Central memory CD8-positive, alpha-beta T cell (primary cell): ENCODE results near the gene USHBP1.

Experiments used
- ATAC-seq: fragments of 150-1000 bp; cut with Tn5 transposase; replicated peaks from 2 replicates; pipeline ENCODE4 v1.10.0; 2022; ENCODE audit warnings: mild to moderate bottlenecking, moderate FRiP score, moderate number of reproducible peaks; ENCODE audit not compliant: poor library complexity, severe bottlenecking; ENCODE audit errors: extremely low read depth
- DNase-seq, 2 donors: peaks; one replicate each; pipeline ENCODE4 v3.0.0; 2021; ENCODE audit warnings: low spot score in 2 of 2
- H3K27ac Mint-ChIP-seq: one replicate; pipeline ENCODE4 v1.8.0; 2022; ENCODE audit warnings: low read depth, mild to moderate bottlenecking, moderate library complexity, mixed read lengths
- H3K27me3 Mint-ChIP-seq: one replicate; pipeline ENCODE4 v1.8.0; 2022; ENCODE audit warnings: mixed read lengths
- H3K36me3 Mint-ChIP-seq: one replicate; pipeline ENCODE4 v1.8.0; 2022; ENCODE audit warnings: mild to moderate bottlenecking, moderate library complexity, mixed read lengths; ENCODE audit not compliant: insufficient read depth
- H3K4me1 Mint-ChIP-seq: one replicate; pipeline ENCODE4 v1.8.0; 2022; ENCODE audit warnings: mixed read lengths
- H3K4me3 Mint-ChIP-seq: one replicate; pipeline ENCODE4 v1.8.0; 2022; ENCODE audit warnings: mild to moderate bottlenecking, moderate library complexity, mixed read lengths
- H3K9me3 Mint-ChIP-seq: one replicate; pipeline ENCODE4 v1.8.0; 2022; ENCODE audit warnings: mixed read lengths

The USHBP1 gene

DNA sequence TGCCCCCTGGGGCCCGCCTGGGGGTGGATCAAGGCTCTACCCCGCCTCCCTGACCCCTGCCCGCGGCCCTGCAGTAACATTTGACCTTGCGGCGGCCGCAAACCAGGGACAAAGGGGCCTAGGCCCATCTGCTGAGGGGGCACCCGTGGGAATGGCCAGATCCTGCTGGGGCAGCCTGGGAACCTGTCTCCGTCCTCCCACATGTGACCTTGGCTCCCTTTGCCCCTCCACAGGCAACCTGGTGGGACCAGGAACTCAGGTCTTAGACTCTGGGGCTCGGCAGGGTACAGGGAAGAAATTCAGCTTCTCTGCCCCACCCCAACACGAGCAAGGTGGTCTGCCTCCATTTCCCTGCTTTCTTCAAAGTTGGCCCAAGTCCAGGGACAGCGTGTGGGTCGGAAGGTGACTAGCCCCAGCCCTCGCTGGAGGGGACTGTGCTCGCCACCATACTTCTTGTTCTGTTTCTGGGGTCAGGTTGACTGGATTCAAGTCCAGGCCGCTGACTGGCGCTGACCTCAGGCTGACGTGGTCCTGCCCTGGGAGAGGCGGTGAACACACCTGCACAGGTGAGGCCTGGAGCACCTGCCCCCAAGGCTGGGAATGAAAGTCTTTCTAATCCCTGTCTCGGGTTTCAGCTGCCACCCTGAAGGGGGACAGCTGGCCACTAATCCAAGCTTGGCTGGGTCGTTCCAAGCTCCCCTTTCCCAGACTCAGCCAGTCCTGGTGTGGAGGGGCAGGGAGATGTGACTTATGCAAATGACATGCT is 16.4 kb downstream of the USHBP1 start:
- peaks cover 3% of the 10 kb centered on the region for H3K36me3 Mint-ChIP-seq
- ATAC-seq: no peak
- H3K27ac Mint-ChIP-seq: no peak overlapping the region
- no peak overlapping the region for H3K4me3 Mint-ChIP-seq
- H3K4me1 Mint-ChIP-seq: peaks cover 13% of the 10 kb centered on the region
- H3K9me3 Mint-ChIP-seq: no peaks in the 10 kb centered on the region
- no peaks in the 10 kb centered on the region for H3K27me3 Mint-ChIP-seq
- DNase-seq: no peak

DNA sequence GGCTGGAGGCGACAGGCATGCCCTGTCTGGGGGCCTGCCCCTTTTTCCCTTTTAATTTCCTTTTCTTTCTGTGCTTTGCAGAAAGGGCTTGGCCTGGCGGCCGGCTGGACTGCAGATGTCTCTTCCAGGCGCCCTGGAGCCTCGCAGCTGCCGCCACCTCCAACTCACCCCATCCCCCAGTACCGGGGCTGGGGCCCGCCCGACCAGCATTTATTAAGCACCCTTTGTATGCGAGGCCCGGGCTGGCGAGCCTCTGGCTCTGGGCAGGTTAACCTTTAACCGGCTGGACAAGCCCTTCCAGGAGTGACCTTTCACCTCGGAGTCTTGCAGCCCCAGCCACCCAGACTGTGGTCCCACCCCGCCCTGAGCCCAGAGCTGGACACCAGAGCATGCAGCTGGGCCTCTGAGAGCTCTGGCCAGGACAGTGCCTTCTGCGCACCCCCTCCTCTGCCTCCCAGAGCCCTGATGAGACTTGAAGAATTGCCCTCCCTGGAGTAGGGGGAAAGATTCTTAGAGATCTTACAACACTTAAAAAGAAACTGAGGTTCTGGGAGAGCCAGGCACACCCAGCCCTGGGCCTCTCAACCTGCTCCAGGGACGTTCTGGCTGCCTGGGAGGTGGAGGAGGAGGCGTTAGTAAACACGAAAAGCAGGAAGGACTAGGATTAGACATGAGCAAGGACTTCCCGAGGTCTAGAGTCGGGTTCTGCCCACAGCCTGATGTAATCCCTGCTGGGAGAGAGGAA is 17.7 kb downstream of the USHBP1 start:
- DNase-seq (no peak), ATAC-seq (no peak)
- peaks cover 13% of the 10 kb centered on the region for H3K4me1 Mint-ChIP-seq
- no peaks in the 10 kb centered on the region for H3K27me3 Mint-ChIP-seq
- peak overlapping the region; percentile 74 for H3K27ac Mint-ChIP-seq
- no peaks in the 10 kb centered on the region for H3K9me3 Mint-ChIP-seq
- peaks cover 3% of the 10 kb centered on the region for H3K36me3 Mint-ChIP-seq
- peak overlapping the region; percentile 86 for H3K4me3 Mint-ChIP-seq

DNA sequence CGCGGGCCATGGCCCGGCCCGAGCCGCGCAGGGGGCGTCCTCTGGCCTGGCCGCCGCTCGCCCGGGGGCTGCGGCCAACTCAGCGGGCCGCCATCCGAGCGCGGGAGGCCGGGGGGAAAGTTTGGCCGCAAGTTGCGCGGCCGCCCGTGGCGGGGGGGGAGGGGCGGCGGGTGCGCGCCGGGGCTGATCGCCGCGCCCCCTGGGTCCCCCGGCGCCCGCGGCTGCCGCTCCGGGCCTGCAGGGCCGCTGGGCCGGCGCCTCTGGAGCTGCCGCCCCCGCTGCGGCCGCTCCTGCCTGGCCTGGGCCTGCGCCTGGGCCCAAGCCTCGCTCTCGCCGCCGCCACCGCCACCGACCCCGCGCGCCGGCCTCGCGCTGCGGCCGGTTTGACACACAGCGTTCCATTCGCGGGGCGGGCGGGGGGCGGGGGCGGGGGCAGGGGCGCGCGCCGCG is 19.0 kb downstream of the USHBP1 start, which contains the start of gene NR2F6:
Gene NR2F6, minus strand, starts transcription at position 385 of the 450 bp plus-strand sequence. CDS start 699 bp downstream, outside the sequence.
- peaks cover 3% of the 10 kb centered on the region for H3K36me3 Mint-ChIP-seq
- DNase-seq: no peak
- peak within 1 kb of the TSS; percentile 86 for H3K4me3 Mint-ChIP-seq

DNA sequence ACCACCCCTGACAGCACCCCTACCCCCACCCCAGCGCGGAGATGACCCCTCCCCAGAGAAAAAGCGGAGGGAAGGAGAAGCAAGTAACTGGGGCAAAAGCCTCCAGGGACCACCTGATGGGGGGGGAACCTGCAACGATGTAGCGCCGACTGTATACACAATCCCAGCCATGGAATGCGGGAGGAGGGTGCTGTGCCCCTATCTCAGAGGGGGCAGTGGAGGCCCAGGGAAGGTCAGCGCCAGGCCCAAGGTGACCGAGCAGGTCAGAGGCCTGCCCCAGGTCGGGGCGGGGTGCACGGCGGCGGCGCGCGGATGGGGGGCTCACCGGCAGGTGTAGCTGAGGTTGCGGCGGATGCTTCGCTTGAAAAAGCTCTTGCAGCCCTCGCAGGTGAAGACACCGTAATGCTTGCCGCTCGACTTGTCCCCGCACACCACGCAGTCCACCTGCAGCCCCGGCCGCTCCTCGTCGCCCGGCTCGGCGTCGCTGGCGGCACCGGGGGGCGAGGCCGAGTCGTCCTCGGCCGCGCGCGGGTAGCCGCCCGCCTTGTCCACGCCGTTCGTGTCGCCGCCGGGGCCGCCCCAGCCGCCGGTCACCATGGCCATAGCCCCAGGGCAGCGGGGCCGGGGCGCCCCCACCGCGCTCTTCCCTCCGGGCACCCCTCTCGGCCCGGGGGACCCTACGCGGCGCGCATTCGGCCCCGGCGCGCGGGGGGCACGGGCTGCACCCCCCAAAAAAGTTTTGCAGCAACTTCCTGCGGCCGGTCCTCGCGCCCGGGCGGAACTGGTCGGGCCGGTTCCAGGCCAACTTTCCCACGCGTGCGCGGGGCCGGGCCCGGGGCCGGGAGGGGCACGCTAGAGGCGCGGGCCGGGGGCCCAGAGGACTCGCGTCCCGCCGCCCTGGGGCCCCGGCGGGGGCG is 19.7 kb downstream of the USHBP1 start:
- Mint-ChIP-seq H3K9me3 (no peaks in the 10 kb centered on the region), H3K27me3 (no peaks in the 10 kb centered on the region), H3K4me1 (peaks cover 13% of the 10 kb centered on the region), H3K27ac (no peak overlapping the region), H3K36me3 (peaks cover 3% of the 10 kb centered on the region), H3K4me3 (peak overlapping the region; percentile 50)
- DNase-seq (no peak), ATAC-seq (no peak)

More for the DNA sequence above, 19.0 kb downstream of the USHBP1 start, which contains the start of gene NR2F6:
- Mint-ChIP-seq H3K27ac (peak within 1 kb of the TSS; percentile 74), H3K27me3 (no peaks in the 10 kb centered on the region), H3K9me3 (no peaks in the 10 kb centered on the region), H3K4me1 (peaks cover 13% of the 10 kb centered on the region)
- ATAC-seq: peak; percentile 27

DNA sequence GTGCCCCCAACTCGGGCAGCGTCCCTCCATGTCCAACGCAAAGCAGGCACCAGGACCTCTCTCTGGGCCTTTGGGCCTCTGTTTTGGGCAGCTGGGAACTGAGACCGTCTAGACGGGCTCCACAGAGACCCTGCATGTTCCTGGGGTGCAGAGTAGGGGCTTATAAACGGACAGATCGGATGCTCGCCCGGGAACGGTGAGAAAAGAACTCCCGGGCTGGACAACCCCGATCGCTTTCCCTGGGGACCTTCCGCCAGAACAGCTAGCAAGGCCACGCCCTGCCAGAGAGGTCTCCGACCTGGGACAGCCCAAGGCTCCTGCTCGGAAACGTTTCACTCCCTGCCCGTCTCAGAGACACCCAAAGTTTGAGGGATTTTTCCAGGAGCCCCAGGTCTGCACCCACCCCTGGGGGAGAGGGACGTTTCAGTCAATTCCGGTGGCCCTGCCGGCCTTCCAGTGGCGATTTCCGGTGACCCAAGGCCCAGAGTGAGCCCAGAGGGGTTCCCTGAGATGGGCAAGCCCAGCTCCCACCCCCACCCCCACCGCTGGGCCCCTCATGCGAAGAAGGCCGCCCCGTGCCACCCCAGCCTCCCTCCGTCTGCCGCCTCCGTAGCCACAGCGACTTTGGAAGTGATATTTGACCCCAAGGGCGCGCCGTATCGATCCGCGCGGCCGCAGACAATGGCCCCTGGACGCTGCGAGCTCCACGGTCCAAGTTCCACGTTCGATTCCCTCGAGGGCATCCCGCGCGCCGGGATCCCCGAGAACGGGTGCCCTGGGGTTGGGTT is 20.5 kb downstream of the USHBP1 start:
- DNase-seq: no peak
- peaks cover 13% of the 10 kb centered on the region for H3K4me1 Mint-ChIP-seq
- no peak overlapping the region for H3K27ac Mint-ChIP-seq
- no peaks in the 10 kb centered on the region for H3K27me3 Mint-ChIP-seq
- peak overlapping the region; percentile 50 for H3K4me3 Mint-ChIP-seq
- H3K36me3 Mint-ChIP-seq: peaks cover 3% of the 10 kb centered on the region
- no peaks in the 10 kb centered on the region for H3K9me3 Mint-ChIP-seq
- ATAC-seq: no peak

DNA sequence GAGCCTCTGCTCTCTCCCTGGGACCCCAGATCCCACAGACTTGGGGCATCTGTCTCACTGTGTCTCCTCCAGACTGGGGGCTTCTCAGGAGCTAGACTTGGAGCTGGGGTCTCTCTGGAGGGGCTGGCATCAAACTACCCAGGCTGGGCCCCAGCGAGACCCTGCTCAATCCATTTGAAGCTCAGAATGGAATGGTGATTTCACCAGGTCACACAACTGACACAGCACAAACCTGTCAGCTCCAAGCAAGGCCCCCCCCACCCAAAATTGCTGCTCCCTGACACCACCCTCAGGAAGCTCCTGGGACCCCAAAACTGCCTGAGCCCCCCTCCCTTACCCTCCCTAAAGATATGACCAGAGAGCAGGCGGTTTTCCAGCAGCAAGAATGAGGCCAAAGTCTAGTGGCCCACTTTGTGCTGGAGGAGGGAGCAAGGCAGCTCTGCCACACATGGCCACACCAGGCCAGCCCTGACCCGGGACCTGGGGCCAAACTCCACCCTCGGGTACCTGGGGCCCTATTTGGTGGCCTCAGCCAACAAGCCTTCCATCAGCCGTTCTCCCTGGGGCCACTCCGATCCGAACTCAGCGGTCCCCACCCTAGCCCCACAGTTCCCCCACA is 21.2 kb downstream of the USHBP1 start:
- peak overlapping the region; percentile 50 for H3K4me3 Mint-ChIP-seq
- no peak overlapping the region for H3K27ac Mint-ChIP-seq
- H3K4me1 Mint-ChIP-seq: peaks cover 13% of the 10 kb centered on the region
- no peaks in the 10 kb centered on the region for H3K9me3 Mint-ChIP-seq
- no peak for ATAC-seq
- DNase-seq: no peak
- H3K27me3 Mint-ChIP-seq: no peaks in the 10 kb centered on the region
- peaks cover 3% of the 10 kb centered on the region for H3K36me3 Mint-ChIP-seq

DNA sequence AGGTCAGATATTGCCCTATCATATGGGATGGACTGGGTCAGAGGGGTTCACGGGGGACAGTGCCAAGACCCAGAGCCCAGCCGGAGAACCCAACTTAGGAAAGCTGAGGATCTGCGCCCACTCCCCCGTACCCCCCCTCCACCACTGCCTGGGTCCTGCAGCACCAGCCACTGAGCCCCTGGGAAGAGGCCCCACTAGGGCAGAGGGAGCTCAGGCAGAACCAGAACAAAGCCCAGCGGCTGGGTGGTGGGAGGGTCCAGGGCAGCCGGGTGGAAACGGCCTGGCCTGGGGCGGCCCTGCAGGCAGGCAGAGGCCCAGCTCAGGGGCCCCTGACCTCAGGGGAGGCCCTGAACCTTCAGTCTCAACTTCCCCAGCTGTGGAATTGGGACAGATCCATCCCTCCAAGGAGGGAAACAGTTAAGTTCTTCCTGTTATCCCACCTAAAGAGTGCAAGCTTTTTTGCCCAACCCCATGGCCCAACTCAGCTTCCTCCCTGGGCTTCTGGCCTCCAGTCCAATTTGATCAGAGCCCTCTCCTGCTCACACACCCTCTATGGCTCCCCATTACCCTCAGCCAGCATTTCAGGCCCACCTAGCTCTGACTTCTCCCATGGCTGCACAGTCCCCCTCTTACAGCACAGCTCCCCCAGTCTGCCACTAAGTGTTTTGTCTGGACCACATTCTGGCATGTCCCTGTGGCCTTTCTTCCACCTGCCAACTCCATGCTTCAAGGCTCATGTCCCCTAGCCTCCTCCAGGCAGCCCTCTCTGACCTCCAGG is 21.9 kb downstream of the USHBP1 start:
- H3K4me3 Mint-ChIP-seq: no peak overlapping the region
- no peak for ATAC-seq
- H3K27ac Mint-ChIP-seq: no peak overlapping the region

DNA sequence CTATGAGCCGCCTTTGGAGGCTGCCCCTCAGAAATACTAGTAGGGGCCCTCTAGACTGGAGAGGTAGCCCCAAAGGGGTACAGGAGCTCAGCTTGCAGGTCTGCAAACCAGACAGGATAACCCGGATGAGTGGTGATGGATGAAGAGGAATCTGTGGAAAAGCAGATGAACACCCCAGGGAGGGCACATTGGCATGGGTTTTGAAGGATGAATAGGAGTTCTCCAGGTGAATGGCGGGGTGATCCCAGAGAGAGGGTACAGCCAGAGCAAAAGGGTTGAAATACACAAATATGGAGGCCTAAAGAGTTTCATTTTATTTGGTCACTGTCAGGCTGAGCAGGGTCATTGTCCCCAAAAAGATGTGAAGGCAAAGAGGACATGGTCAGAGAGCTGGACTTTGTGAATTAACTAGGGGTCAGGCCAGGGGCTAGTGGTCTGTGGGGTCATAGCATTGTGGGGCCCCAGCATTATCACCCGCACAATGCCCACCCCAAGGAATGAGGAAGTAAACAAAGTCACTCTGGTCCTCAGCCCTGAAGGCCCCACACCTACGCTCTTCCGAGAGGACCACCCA is 23.6 kb downstream of the USHBP1 start:
- ATAC-seq: no peak
- no peak overlapping the region for H3K4me3 Mint-ChIP-seq

More for the DNA sequence above, 21.9 kb downstream of the USHBP1 start:
- peaks cover 13% of the 10 kb centered on the region for H3K4me1 Mint-ChIP-seq
- DNase-seq: no peak
- no peaks in the 10 kb centered on the region for H3K27me3 Mint-ChIP-seq
- no peaks in the 10 kb centered on the region for H3K9me3 Mint-ChIP-seq
- H3K36me3 Mint-ChIP-seq: peaks cover 3% of the 10 kb centered on the region

DNA sequence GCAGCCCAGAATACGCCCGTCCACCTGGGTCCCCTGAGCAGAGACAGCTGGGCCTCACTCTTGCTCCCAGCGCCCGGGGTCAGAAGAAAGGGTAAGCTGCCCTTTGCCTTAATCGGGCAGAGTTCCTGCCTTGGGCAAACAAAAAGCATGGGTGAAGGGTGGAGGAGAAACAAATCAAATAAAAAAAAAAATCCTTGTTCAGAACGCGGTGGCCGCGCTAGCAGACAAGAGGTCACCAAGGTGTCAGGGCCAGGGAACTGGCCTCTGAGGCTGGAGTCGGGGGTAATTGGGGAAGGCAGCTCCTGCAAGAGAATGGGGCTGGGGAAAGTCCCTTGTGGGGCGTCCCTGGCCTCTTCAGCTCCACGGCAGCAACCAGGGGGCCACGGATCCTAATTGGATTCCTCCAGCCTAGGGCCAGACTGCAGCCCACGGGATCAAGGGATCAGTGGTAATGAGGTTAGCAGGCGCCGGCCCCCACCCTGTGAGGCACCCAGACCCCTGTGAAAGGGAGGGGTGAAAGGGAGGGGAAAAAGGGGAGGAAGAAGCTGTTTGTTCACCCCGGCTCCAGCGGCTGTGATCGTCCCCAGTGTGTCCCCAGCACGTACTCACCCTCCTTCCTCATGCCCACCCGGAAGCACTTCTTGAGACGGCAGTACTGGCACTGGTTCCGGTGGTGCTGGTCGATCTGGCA is 24.3 kb downstream of the USHBP1 start:
- H3K4me3 Mint-ChIP-seq: no peak overlapping the region
- no peaks in the 10 kb centered on the region for H3K9me3 Mint-ChIP-seq
- ATAC-seq (no peak), DNase-seq (no peak)
- H3K27me3 Mint-ChIP-seq: no peaks in the 10 kb centered on the region
- H3K36me3 Mint-ChIP-seq: no peaks in the 10 kb centered on the region
- no peak overlapping the region for H3K27ac Mint-ChIP-seq
- H3K4me1 Mint-ChIP-seq: no peaks in the 10 kb centered on the region

More for the DNA sequence above, 23.6 kb downstream of the USHBP1 start:
- no peaks in the 10 kb centered on the region for H3K9me3 Mint-ChIP-seq
- DNase-seq: no peak
- H3K4me1 Mint-ChIP-seq: peaks cover under 1% of the 10 kb centered on the region
- H3K27me3 Mint-ChIP-seq: no peaks in the 10 kb centered on the region
- H3K36me3 Mint-ChIP-seq: no peaks in the 10 kb centered on the region
- no peak overlapping the region for H3K27ac Mint-ChIP-seq
